HL-60/S4 (cell line): ENCODE data around the gene AHNAK2.
"Not testable (repeated sequence)": the region's sequence is repeated elsewhere in the genome, so short reads cannot be mapped to it uniquely, and the experiment has no call there.

Source experiments
- in situ Hi-C: fragments of 300-500 bp; cut with MboI; formaldehyde crosslinking; loops from 2 replicates; pipeline ENCODE4 v1.14.3; 2022; ENCODE audit warnings: low sequenced_read_pairs

AHNAK2 gene

DNA sequence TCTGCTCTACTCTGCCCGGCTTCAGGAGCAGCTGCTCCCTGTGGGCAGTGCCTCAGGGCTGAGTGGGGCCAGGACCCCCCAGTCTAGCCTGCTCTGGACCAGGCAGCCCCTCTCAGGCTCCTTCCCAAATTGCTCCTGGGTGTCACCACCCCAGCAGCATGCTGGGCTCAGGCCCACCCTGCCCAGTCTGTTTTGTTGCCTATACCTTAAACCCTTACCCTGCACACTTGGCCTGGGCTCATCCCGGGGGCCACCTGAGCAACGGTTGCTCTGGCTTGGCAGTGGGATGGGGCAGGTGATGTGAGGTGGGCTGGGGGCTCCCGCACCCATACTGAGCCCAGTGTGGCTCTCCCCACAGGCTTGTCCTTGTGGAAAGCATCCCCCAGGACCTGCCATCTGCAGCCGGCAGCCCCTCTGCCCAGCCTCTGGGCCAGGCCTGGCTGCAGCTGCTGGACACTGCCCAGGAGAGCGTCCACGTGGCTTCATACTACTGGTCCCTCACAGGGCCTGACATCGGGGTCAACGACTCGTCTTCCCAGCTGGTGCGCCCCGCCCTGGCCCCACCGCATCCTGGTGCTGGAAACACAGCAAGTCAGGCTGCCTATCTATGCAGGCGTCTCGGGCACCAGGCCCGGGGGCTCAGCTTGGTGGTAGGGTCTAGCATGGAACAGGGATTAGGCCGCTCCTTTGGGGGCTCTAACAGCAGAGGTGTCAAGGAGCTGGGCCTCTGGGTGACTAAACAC, 49.6 kb downstream of the AHNAK2 start:
- in situ Hi-C loops: no loop called here

DNA sequence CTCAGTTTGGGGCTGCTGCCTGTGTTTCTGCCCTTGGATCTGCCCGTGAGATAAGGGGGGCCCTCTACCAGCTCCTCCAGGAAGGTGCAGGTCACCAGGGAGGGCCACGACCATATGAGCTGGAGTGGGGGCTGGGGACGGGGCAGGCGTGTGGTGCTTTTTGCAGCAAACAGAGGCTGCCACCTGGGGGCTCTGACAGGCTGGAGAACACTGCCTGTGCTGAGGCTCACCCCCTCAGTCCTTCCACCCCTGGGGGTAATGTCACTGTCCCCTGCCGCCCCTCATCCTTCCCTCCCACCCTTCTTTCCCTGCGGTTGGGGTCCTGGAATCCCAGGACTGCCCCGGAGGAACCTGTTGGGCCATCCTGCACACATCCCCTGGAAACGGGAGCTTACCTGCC, 50.3 kb downstream of the AHNAK2 start:
- in situ Hi-C loops: no loop called here

DNA sequence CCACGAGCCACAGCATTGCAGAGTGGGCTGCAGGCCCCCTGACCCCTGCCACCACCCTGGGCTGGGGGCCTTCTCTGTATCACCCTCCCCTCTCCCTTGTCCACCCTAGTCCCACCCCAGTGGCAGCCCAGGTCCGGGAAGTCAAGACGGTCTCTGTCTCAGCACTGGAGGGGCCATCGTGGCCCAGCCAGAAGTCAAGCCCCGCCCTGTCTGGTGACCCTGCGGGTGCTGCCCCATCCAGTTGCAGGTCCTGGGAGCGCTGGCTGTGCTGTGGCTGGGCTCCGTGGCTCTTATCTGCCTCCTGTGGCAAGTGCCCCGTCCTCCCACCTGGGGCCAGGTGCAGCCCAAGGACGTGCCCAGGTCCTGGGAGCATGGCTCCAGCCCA, 50.8 kb downstream of the AHNAK2 start:
- in situ Hi-C loops: no loop called here

DNA sequence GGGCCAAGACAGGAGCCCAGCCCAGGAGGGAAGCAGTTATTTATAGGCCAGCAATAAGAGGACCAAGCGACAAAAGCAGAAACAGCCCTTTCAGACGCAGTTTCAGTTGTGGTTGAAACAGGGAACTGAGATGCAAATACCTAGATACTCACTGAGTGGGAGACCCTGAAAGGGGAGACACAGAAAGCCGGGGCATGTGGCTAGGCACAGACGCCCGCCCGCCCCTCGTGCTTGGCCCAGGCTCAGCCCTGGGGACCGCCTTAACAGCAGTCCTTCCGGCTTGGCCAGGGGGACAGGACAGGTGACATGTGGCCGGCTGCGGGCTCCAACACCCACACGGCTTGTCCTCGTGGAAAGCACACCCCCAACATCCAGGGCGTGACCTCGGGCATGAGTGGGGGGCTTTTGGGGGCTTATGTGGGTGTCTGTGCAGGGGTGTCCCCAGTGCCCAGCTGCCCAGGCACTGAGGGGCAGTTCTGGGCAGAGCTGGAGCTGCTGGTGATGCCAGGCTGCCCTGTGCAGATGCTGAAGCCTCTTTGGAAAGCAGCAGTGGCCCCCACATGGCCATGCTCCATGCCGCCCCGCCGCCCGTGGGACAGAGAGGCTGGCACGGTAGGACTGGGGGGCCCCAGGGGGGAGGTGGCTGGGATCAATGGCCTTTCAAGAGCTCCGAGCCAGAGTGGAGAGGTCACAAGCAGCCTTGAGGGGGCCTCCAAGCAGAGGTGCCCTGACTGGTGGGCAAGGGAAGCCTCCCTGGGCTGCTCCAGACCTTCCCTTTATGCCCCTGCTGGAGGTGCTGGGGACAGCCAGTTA, 51.3 kb downstream of the AHNAK2 start:
- in situ Hi-C loops: no loop called here

DNA sequence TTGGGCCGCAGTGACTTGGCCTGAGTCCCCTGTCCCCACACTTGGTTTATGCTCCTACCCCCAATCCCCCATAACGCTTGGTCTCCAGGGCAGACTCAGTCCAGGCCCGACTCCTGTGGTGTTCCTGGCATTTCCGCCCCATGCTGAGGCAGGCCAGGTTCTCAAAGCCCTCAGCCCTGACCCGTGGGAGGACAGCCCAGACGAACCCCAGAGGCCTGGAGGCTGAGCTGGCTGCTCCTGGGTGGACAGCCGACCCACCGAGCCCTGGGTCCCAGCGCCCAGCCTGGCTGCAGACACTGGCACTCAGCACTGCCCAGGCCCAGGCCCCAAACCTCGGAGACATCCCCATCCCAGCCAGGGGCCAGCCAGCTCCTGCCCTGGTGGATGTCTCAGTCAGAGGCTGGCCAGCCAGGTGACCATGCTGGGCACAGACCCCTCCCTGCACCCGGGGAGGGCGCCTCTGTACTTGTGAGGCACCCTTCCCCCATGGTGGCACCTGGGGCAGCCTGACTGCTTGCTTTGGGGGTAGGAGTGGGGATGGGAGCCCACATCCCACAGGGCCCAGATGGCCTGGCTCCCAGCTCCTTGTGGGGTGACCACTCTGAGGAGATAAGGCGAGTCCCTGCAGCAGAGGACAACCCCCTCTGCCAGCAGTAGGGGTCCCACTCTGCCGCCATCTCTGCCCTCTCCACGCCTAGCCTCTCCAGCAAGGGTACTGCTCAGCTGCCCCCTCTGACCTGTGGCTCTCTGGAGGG, 52.1 kb downstream of the AHNAK2 start:
- in situ Hi-C loops: no loop called here

DNA sequence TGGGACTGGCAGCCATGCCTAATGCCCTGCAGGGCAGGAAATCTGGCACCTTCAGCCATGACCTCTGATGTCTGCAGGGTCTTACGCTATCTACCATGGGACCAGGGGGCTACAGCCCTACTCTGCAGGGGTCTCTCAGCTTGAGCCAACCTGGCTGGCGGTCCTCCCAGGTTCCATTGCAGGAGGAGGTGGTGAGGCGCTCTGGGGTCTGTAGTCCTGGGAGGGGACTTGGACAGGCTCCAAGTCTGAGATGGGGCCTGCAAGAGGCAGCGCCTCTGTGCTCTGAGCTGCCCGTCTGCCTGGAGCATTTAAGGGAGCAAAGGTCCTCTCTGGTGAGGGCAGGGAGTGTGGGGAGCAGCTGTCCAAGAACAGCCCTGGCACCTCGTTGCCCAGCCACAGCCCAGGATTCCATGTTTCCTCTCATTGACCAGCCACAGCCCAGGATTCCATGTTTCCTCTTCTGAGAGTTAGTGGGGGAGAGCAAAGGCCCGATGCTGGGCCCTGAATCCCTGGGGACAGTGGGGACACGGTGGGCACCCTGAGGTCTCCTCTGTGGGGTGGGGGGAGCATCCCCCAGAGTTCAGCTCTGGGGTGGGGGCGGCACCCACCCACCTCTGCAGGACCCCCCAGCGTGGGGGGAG, 52.8 kb downstream of the AHNAK2 start:
- in situ Hi-C loops: no loop called here

DNA sequence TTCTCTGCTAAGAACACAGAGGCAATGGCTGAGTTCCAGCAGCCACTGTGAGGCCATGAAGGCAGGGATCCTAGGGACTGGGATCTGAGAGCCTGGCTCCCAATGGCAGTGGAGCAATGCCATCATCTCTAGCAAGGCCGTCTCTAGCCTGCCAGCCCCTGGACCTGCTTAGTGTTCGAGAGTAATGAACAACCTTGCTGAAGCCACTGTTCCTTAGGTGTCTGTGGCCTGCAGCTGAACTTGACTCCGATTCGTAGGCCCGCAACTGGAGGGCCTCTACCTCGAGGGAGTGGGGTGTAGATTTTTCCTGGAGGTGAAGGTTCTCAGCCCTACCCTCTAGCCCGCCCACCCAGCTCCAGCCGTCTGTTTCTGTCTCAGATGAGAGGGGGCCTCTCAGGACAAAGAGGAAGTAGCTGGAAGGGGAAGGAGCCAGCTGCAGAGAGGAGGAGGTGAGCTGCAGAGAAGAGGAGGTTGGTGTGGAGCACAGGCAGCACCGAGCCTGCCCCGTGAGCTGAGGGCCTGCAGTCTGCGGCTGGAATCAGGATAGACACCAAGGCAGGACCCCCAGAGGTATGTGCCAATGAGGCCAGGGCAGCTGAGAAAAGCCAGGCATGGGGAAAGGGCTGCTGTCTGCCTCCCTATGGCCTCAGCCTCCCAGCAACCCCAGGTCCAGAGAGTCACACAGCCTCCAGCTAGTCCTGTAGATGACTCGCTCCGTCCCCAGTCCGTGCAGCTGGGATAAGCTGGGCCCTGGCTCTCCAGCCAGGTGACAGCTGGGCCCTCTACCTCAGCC, 53.6 kb downstream of the AHNAK2 start, which contains the start of gene PLD4:
PLD4 (plus strand) TSS at position 459 of the 793 bp plus-strand sequence. CDS start 2,262 bp downstream, outside the sequence.
- in situ Hi-C loops: no loop called here

DNA sequence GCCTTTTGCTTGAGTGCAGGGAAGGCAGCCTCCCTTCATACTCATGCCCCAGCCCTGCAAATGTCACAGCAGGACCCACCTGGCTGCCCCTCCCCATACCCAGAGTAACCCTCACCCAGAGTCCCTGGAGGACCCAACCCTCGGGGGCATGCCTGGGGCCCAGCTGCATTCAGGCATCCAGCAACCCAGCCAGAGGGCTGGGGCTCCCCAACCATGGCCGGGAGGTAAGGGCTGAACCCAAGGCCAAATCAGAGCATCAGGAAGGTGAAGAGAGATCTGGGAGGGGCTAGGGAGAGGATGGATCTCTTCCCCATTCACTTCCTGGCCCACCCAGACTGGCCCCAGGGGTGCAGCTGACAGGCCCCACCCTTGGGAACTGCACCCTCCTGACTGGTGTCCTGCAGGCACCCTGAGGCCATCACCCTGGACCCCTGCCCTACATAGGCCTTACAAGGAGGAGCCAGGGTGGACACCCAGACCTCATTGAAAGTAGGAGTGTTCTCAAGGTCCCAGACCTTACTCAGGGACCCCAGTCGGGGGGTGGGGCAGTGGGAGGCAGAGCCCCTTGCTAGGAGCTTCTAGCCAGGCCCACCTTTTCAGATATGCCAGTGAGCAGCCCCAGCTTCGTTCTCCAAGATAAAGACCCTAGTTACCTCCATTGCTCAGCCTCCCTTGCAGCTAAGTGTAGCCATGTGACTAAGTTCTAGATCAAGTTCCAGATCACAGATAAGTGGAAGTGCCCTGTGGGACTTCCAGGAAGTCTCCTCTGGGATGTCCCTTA, 54.3 kb downstream of the AHNAK2 start:
- in situ Hi-C loops: no loop called here

DNA sequence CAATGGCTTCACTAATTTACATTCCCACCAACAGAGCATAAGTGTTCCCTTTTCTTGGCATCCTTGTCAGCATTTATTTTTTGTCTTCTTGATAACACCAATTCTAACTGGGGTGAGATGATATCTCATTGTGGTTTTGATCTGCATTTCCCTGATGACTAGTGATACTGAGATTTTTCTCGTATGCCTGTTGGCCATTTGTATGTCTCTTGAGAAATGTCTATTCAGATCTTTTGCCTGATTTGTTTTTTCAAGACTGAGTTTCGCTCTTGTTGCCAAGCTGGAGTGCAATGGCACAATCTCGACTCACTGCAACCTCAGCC, 58.2 kb downstream of the AHNAK2 start:
- in situ Hi-C loops: no loop called here

DNA sequence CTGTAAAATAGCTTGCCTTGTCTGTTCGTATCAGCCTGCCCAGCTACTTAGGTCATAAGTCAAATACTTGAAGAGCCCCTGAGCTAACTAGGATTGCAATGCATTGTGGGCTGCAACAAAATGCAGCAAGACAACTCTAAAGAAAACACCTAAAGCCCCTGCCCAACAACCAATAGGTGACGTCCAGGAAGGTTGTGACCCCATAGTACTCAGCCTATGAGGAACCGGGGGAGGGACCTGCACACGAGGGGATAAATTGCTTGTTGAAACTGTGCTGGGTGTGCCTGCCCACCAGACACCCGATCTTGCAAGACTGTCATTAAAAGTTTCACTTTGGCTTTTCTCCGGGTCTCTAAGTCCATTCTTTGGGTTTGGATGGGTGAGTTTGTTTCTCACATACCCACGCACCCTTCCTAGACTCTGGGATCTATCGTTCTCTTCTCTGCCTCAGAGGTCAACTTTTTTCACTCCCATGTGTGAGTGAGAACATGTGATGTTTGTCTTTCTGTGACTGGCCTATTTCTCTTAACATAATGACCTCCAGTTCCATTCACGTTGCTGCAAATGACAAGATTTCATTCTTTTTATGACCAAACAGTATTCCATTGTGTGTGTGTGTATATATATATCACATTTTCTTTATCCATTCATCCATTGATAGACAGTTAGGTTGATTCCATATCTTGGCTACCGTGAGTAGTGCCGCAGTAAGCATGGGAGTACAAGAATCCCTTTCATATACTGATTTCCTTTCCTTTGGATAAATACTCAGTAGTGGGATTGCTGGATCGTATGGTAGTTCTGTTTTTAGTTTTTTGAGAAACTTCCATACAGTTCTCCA, 58.8 kb downstream of the AHNAK2 start:
- in situ Hi-C loops: not testable (repeated sequence)

DNA sequence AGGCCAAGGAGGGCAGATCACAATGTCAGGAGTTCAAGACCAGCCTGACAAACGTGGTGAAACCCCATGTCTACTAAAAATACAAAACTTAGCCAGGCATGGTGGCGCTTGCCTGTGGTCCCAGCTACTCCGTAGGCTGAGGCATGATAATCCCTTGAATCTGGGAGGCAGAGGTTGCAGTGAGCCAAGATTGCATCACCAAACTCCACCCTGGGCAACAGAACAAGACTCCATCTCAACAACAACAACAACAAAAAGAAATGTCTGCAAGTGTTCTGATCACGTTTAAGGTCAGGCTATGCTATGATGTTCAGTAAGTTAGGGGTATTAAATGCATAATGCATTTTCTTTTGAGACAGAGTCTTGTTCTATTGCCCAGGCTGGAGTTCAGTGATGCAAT, 60.2 kb downstream of the AHNAK2 start:
- in situ Hi-C loops: no loop called here

DNA sequence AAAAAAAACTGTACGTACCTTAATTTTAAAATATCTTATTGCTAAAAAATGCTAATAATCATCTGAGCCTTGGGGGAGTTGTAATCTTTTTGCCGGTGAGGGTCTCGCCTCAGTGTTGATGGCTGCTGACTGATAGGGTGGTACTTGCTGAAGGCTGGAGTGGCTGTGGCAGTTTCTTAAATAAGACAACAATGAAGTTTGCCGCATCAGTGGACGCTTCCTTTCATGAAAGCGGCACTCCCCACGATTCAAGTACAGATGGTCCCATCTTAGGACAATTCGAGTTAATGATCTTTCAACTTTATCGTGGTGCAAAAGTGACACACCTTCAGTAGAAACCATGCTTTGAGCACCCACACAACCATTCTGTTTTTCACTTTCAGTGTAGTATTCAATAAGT, 61.1 kb downstream of the AHNAK2 start:
- in situ Hi-C loops: no loop called here

DNA sequence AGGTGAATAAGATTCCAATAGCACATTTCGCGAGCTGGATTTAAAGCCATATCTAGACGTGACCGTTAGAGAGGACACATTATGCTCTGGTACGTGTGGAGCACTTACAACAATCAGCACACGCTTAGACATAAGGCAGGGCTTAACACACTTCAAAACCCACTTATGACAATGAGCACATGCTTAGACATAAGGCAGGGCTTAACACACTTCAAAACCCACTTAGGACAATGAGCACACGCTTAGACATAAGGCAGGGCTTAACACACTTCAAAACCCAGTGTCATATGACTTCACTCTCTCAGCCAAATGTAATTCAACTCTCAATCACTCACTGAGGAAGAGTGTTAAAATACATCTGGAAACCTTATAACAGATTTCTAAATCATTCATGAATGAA, 64.7 kb downstream of the AHNAK2 start:
- in situ Hi-C loops: no loop called here

DNA sequence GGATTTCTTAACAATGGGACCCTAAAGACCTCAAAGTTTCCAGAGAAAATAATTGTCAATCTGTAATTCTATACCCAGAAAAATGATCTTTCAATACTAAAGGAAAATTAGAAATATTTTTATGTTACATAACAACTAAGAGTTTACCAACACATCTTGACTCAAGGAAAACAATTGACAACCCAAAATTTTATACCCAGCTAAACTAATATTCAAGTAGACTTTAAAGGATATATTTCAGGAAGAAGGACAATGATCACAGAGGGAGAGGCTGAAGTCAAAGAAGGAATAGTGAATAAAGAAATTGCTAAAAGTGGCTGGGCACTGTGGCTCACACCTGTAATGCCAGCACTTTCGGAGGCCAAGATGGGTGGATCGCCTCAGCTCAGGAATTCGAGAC, 66.1 kb downstream of the AHNAK2 start:
- in situ Hi-C loops: no loop called here

DNA sequence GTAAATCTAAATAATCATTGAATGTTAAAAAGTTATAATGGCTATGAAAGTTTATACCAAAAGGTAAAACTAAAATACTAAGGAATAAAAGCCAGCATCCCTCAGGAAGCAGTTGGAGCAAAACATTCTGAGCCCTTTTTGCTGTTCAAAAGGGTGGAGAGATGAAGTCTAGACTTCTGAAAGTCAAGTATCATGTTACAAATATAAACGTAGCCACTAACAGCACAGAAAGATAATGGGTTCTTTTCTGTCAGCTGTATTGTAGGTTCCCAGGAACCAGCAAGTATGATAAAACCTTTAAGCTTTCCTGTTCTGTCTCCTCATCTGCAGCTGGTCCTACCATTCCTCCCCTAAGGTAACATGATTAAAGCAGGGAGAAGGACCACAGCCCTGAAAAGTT, 69.9 kb downstream of the AHNAK2 start:
- in situ Hi-C loops: no loop called here

DNA sequence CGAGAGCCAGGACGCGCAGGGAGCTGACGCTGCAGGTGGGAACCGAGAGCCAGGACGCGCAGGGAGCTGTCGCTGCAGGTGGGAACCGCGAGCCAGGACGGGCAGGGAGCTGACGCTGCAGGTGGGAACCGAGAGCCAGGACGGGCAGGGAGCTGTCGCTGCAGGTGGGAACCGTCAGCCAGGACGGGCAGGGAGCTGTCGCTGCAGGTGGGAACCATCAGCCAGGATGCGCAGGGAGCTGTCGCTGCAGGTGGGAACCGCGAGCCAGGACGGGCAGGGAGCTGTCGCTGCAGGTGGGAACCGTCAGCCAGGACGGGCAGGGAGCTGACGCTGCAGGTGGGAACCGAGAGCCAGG, 72.6 kb downstream of the AHNAK2 start:
- in situ Hi-C loops: not testable (repeated sequence)

DNA sequence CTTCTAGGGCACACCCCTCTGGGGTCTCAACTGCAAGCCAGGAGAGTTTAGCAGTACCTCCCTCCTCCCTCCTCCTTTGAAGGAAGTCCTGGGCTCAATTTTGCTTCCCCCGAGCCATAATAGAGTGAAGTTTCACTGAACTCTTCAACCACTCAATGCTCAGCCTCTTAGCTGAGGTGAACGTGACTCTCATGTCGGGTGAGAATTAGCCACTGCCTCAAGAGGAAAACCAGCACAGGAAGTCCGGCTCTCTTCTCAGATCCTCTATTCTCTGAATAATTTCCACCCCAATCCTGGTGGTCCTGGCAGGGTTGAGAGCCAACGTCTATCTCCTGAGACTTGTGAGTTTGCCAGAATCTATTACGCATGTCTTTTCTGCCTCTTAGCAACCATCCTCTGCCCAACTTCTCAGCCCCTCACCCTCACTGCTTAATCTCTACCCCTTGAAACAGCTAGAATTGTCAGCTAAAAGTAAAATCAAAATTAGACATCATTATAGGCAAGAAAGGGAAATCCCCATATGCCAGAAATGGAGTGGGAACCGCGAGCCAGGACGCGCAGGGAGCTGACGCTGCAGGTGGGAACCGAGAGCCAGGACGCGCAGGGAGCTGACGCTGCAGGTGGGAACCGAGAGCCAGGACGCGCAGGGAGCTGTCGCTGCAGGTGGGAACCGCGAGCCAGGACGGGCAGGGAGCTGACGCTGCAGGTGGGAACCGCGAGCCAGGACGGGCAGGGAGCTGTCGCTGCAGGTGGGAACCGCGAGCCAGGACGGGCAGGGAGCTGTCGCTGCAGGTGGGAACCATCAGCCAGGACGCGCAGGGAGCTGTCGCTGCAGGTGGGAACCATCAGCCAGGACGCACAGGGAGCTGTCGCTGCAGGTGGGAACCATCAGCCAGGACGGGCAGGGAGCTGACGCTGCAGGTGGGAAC, 73.3 kb downstream of the AHNAK2 start:
- in situ Hi-C loops: not testable (repeated sequence)

DNA sequence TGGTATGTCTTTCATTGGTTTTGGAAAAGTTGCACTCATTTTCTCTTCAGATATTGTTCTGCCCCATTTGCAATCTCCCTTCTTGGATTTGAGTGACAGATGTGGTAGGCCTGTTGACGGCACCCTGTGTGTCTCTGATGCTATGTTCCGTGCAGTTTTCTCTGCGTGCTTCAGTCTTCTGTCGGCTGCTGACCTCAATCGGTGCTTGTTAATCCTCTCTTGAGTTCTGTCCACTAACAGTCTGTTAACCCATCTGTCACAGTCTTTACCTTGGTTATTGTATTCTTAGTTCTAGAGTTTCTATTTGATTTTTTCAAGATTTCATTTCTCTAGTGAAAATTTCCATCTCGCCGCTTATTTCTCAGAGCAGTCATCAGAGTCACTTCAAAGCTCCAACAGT, 74.2 kb downstream of the AHNAK2 start:
- in situ Hi-C loops: no loop called here
